GM21360 (cell line): Measurements from ENCODE around the gene LRRC63.
"Not testable (repeated sequence)": the region's sequence is repeated elsewhere in the genome, so short reads cannot be mapped to it uniquely, and the experiment has no call there.

Experiments used
- ATAC-seq: cut with Tn5 transposase; IDR thresholded peaks from one replicate; pipeline ENCODE4 v1.9.1; 2021; ENCODE audit warnings: mild to moderate bottlenecking, moderate library complexity; ENCODE audit not compliant: unreplicated experiment

Gene LRRC63

DNA sequence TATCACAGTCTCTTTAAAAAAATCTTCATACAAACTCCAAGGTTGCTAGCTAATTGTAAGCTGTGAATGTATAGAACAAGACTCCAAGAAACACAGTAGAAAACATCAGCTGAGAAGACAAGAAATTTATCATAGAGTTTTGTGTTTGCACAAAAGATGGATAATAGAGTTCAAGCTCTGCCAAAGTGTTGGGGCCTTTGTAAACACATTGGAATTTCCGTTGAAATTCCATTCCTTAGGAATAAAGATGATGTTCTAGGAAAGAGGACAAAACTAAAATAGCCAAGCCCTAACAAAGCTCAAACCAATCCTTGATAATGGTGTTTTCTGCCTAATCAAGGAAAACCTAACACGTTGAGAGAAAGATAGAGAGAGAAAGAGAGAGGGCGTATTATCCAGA, 20.6 kb downstream of the LRRC63 start:
- no peak for ATAC-seq

DNA sequence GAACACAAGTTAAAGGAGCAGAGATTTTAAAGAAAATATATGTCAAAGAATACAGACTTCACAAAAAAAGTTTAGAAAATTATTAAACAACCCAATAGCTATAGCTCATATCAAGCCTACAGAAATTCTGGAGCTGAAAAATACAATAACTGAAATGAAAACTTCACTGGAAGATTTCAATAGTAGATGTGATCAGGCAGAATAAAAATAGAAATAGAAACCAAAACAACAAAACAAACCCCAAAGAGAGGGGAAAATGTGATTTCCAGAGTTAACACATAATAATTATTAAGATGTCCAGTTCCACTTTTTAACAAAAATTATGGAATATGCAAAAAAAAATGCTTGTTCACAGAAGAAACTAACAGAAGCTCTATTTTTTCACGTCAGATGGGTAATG, 23.6 kb downstream of the LRRC63 start:
- ATAC-seq = no peak

DNA sequence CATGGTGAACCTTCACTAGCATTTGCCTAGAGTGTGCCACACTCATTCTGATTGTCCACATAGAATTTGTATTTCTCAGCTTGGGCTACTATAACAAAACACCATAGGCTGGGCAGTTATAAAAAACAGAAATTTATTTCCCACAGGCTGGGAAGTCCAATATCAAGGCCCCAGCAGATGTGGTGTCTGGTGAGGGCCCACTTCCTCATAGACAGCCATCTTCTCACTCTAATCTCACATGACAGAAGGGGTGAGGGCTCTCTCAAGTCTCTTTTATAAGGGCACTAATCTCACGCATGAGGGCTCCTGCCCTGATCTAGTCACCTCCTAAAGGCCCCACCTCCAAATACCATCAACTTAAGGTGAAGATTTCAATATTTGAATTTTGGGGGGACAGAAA, 53.6 kb downstream of the LRRC63 start:
- ATAC-seq = no peak

DNA sequence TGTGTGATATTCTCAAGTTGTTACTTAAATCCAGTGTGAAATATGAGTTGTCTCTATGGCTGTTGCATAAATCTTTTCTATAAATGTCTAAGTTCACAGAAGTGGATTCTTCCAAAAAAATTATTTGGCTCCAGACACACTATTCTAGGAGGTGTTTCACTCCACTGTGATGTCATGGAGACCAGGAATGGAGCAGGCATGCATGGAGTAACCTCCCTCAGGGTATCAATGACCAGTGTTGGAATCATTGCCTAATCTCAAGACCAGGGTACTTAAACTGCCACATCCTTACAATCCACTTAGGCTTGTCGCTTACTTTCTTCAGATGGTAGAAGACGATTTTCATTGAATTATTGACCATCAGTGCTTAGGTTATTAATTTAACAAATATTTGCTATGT, 55.4 kb downstream of the LRRC63 start:
- ATAC-seq = no peak

DNA sequence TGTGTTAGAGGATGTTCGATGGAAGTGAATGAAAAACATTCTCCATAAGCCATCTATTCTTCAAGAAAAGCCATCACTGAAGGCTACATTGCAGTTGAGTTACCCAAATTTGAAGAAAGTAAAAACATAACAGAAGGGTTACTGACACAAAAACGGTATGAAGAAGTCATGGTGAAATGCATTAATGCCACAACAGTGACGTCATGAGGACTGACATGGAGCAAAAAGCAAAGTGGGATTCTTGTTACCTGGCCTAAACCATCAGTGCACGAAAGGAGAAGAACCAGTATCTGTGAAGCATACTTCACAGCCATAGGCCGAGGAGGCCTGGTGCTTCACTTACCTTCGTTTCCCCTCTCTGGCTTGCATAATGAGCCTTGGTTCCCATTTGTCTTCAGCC, 58.7 kb downstream of the LRRC63 start:
- no peak for ATAC-seq

DNA sequence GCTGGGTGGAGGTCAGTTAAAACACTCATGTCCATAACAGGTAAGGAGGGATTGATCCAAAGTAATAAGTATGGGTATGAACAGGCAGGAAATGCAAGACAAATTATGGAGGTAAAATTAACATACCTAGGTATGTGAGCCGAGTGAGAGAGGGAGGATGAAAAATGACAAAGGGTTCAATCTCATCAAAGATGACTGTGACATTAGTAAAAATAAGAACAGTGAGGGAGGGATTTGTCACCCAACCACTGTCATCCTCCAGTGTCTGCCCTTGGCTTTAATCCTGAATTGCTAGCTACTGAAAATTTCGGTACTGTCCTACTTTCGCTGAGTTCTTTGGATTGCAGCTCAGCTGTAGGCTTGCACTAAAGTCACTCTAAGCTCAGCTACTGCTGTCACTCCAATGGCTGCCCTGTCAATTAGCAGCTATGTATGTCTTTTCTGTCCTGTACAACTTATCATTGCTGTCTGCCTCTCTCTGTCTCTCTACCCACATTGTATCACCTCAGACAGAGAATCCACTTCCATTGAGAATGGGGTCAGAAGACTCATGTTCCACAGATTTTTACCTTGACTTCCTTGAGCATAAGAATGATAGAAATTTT, 62.5 kb downstream of the LRRC63 start:
- ATAC-seq = no peak

DNA sequence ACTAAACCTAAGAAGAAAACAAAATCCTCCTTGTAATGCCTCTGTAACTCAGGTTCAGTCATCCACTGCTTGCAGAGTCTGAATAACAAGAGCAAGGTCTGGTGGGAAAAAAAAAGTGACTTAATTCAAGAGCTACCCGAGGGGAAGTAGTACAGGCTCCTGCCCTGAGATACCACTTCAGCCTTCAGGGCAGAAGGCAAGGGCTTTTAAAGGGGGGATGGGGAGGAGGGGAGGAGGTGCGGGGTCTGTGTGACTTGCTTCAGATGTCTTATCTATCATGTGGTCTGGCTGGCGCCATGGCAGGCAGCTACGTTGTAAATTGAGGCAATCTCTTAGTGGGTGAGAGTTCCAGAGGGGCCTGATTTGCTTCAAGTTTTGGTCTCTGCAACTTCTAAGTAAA, 66.7 kb downstream of the LRRC63 start:
- no peak for ATAC-seq

DNA sequence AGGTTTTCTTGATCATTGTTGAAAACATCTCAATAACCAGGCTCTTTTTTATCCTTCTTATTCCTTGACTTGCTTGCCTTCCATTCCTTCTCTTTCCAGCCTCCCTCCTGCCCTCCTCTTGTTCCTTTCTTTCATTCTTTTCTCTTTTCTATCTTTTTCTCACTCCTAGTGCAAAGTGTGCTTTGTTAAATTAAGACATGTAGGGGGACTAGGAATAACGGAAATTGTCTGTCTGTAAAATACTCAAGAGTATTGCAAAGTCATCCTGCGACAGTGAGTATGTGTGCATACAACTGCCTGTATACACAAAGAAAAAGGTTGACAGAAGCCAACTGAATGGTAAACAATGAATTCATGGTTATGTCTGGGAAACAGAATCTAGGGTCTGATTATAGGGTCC, 70.1 kb downstream of the LRRC63 start:
- no peak for ATAC-seq

DNA sequence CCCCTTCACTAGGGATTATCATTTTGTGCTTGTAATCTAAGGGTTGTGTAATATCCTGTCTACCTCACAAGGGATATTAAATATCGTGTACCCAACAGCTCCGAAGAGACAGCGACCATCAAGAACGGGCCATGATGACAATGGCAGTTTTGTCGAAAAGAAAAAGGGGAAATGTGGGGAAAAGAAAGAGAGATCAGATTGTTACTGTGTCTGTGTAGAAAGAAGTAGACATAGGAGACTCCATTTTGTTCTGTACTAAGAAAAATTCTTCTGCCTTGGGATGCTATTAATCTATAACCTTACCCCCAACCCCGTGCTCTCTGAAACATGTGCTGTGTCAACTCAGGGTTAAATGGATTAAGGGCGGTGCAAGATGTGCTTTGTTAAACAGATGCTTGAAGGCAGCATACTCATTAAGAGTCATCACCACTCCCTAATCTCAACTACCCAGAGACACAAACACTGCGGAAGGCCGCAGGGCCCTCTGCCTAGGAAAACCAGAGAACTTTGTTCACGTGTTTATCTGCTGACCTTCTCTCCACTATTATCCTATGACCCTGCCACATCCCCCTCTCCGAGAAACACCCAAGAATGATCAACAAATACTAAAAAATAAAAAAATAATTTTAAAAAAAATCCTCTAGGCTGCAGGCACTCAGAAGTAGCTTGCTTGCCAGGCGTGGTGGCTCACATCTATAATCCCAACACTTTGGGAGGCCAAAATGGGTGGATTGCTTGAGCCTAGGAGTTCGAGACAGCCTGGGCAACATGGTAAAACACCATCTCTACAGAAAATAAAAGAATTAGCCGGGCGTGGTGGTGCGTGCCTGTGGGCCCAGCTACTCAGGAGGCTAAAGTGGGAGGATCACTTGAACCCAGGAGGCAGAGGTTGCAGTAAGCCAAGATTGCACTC, 72.4 kb downstream of the LRRC63 start:
- ATAC-seq = not testable (repeated sequence)

DNA sequence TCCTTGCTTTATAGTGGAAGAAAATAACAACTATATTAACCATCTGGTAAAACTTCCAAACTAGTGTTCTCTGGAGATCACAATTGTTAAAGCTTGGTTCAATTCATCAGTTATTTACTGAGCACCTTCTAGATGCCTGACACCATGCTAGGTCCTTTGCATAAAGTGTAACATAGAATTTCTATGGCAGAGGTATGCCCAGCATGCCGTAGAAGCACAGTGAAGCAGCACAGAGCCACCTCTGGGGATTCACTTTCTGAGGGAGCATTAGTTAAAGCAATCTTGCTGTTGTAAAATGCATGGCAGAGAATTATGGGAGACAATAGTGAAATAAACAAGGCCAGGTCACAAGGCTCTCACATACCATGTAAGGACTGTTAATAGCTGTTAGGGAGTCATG, 75.2 kb downstream of the LRRC63 start:
- ATAC-seq = no peak

DNA sequence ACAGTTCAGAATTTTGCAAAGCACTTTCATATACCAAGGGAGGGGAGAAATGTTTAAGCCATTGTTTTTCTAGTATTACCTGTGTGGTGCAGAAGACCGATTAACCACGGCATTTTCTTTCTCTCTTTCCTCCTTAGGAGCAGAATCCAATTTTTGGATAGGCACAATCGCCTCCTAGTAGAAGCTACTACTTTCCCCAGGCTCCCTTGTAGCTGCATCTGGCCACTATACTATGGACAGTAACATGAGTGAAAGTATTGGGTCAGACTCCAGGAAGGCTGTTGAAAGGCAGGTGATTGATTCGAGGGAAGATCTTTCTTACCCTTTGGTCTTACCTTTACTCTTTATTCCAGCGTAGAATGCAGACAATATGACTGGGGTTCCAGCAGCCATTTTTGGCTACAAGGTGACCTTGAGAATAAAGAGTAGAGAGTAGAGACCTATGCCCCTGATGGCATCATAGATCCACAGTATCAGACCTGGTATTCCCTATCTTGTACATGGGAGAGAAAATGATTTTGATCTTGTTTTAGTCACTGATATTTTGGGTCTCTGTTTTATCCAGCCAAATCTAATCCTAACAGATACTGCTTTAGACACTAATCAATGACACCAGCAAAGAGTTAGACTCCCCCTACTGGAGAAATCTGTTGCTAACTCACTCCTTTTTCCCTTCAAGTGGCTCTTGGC, 77.0 kb downstream of the LRRC63 start:
- ATAC-seq = no peak

DNA sequence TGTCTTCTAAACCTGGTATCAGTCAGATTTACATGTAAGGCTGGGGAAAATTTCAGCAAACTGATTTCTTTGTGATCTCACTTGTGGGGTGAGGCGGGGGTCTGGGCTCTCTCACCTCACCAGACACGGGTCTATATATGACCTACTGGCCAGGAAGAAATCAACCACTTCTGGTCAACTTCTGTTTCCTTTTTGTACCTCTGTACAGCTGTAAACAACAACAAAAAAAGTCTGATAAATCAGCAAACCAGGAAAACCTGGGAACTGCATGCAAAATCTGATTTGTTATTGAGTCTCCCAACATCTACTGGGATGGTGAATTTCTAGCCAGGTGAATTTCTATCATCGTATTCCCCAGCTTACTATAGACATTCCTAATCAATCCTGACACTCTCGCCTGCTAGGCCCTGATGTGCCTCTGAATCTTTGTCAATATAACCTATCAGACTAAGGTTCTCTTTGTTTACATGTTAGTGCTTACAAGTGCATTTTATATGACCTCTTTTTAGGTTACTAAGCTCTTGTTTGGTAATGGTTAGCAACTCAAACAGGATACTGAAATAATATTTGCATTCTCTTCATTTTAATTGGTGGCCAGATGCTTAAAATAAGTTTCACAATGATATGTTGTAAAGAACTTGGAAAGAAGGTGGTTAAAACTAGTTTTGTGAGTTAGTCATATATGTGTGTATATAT, 77.7 kb downstream of the LRRC63 start:
- ATAC-seq = no peak

DNA sequence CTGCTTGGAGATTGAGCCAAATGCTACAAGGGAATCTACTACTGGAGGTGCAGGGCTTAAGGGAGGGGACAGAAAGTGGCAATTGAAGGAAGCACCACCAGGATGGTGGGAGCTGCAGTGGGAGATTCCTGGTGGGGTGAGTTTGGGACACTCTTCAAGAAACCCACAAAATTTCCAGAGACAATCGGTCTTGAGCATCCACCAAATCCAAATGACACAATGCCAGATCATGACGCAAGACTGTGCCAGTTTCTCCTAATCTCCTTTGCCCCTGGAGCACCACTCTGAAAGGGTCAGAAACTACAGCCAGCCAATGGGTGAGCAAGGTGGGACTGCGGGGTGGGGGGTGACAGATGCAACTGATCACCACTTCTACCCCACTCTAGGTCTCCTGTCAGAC, 78.7 kb downstream of the LRRC63 start:
- no peak for ATAC-seq

DNA sequence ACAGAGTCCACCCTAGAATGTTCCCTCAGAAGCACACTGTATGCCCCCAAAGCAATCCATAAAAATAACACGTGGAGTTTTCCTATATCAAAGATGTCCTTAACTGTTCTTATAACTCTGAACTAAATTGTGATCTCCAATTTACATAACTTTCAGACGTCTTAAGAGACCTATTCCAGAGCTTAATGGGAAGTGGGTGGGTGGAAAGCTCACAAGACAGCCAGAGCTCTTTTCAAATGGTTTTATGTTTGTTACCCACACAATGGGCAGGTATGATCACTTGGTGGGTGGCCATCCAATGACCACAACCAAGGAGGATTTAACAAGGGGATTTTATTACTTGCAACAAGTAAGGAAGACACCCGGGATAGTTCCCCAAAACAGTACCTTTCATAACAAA, 81.7 kb downstream of the LRRC63 start:
- no peak for ATAC-seq

DNA sequence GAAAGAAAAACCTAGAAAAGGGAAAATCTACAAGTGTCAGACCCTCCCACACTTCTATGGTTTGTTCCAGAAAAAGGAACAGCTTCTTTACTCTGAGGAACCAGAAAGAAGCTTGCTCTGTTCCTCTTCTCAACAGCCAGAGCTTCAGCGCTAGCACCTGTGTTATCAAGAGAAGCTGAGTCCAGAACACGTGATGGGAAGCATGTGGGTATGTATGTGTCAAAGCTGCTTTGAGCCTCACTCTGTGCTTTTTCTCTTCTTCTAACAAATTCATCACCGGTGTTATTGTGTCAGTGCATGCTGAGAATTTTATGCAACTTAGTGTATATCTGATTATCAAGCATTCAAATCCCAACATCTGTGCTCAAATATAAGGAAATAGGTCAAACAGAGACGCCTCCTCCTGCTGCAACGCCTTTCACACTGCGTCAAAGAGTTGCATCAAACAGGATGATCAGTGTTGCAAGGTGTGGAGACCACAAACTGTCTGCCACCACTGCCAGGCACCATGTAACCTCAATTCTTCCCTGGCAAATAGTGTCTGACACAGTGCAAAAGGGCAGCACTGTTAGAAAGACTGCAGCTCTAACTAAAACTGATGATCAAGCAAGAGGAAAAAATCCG, 83.9 kb downstream of the LRRC63 start:
- ATAC-seq = peak; percentile 64

DNA sequence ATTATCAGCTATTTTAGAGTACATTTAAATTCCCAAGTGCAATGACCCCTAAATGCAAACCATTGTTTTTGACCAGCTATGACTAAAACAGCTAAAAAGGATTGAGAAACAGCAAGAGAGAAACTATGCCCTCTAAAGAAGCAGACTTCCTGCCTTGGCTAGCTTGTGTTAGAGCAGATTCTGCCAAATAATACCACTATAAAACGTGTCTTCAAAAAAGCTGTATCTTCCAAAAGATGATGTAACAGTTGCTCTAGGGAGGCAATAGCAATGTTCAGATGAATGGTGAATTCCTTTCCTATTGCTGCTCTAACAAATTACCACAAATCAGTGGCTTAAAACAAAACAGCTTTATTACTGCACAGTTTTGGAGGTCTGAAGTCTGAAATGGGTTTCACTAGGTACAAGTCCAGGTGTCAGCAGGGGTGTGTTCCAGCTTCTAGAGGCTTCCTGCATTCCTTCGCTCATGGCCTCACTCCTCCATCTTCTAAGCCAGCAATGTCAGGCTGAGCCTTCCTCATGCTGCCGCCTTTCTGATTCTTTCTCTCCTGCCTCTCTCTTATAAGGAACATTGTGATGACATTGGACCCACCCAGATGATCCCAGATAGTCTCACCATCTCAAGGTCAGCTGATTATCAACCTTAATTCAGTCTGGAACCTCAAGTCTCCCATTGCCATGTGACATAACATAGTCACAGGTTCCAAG, 84.5 kb downstream of the LRRC63 start:
- ATAC-seq = peak; percentile 32

DNA sequence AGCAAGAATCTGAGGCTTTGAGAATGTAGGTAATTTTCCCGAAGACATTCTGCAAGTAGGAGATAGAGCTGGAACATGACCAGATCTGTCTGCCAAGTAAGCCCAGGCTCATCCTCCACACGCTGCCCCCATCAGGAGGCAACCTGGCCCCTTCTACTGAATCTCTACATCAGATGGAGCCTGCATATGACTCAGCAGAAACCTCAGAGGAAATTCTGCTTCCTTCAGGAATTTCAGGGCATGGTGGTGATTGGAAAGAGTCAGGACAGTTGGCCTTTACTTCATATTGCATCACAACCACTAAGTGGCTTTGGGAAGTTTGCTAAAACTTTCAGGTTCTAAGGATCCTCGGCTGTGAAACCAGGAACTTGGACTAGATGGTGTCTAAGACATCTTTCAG, 85.2 kb downstream of the LRRC63 start:
- no peak for ATAC-seq

DNA sequence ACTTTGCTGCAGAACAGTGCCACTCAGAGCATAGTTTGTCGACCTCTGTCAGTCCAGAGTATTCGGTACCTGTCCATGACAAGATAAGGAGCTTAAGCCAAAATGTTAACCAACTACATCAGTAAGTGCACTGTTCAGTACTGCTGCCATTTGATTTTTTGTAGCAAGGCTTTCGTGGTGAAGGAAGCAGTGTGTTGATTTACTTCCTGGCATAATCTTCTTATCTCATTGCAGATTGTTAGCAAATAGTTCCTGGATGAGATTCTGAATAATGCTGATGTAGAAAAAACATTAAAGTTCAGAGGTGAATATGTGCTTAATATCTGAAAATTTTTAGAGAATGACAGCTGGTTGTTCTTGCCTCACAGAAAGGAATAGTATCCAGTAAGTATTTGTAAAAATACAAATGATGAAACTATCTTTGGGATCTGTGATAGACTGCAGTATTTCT, 85.7 kb downstream of the LRRC63 start:
- ATAC-seq = no peak

DNA sequence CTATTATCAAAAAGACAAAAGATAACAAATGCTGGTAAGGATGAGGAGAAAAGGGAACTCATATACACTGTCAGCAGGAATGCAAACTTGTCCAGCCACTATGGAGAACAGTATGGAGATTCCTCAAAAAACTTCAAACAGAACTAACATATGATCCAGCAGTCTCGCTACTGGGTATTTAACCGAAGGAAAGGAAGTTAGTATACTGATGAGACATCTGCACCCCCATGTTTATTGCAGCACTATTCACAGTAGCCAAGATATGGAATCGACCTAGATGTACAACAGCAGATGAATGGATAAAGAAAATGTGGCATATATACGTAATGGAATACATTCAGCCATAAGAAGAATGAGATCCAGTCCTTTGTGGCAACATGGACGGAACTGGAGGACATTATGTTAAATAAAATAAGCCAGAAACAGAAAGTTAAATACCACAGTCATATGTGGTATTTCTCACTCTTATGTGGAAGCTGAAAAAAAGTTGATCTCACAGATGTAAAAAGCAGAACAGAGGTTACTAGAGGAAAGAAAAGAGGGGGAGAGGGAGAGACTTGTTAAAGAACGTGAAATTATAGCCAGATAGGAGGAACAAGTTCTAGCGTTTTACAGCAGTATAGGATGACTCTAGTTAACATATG, 92.1 kb downstream of the LRRC63 start:
- no peak for ATAC-seq

DNA sequence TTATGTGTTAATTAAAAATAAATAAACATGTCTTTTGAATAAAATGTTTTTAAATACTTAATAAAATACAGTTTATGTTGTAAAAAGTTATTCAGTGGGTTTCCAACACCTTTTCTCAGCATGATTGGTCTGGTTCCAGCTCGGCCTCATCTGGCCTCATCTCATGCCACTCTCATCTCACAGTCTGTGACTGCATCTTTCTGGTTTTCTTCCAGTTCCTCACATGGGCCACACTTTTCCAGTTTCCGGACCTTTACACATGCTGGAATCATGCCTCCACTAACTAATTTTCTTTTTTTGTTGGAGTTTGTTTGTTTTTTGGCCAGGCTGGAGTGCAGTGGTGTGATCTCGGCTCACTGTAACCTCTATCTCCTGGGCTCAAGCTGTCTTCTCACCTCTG, 92.8 kb downstream of the LRRC63 start:
- ATAC-seq = no peak
